Esophagus mucosa (tissue), 1 donor: ENCODE data around the gene FLT1. TPM values are rescaled to one million over a fixed set of nuclear protein-coding genes. Genes with fewer than 3 reads are reported as not detected.
A peak's percentile ranks its signal among the peaks of the same experiment; 100 is the strongest.

Experiments
- ATAC-seq: fragments of 200-7000 bp; cut with Tn5 transposase; one replicate; pipeline ENCODE4 v1.9.1; 2020
- total RNA-seq: library from RNA; stranded (reverse); gene quantifications from one replicate; pipeline ENCODE4 v1.2.4, GENCODE V29; 2023
- donor health status: DM: yes; HTN: yes; CAD: no.

FLT1 gene
- total RNA-seq, 1 donor from 2014 or later: 5.3 TPM

DNA sequence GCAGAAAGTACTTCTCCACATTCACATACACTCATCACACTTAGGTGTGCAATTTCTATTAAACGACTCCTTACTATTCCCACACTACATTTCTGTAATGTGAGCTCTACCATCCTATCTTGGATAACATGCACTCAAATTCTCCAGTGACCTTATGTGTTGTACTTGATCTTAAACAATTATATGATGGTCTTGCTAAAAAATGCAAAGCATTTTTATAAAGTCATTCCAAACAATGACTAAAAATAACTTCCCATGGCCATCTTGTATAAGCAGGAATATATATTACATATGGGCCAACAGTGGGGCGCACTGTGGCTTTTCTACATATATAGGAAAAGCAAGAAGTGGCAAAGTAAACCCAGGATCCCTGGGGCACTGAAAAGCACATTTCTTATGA, 155.5 kb downstream of the FLT1 start:
- no peak for ATAC-seq

DNA sequence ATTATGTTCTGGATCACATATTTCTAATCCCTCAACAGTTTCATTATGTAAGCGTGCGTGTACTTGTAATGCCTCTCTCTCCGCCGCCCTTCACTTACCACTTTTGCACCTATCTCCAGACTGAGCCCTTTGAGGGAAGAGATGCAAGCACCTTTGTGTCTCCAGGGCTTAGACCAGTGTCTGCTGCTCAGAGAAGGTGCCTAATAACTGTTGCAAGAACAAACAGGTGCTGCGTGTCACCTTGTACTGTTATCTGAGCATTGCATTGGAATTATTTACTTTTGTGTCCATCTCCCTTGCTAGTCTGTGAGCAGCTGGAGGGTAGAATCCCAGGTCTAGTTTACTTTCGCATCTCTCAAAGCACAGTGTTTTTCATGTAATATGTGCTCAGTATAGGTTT, 156.2 kb downstream of the FLT1 start:
- no peak for ATAC-seq

- no peak for ATAC-seq
Observed at GRCh38 chr13:28338006-28338574, 156.8 kb downstream of the FLT1 start.

GRCh38 chr13:28337166-28338005, 157.5 kb downstream of the FLT1 start:
- no peak for ATAC-seq

DNA sequence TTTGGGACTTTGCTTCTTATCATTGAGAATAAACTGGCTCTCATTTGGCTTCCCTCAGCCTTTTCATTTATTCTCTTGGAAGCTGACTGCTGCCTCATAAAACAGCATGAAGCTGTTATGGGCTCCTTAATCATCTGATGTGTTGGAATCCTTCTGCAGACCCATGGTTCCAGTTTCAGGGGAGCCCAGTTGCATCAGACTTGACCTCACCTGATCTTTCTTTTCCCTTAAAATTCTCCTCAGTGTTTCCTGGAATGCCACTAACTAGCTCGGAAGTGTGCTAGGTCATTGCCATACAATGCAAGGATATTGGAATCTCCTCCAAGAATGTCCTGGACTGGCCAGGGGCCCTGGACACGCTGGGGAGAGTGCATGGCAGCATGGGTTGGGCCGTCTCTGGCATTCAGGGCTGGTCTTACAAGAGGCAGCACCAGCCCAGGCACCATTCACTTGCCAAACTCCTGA, 158.7 kb downstream of the FLT1 start:
- ATAC-seq: no peak

DNA sequence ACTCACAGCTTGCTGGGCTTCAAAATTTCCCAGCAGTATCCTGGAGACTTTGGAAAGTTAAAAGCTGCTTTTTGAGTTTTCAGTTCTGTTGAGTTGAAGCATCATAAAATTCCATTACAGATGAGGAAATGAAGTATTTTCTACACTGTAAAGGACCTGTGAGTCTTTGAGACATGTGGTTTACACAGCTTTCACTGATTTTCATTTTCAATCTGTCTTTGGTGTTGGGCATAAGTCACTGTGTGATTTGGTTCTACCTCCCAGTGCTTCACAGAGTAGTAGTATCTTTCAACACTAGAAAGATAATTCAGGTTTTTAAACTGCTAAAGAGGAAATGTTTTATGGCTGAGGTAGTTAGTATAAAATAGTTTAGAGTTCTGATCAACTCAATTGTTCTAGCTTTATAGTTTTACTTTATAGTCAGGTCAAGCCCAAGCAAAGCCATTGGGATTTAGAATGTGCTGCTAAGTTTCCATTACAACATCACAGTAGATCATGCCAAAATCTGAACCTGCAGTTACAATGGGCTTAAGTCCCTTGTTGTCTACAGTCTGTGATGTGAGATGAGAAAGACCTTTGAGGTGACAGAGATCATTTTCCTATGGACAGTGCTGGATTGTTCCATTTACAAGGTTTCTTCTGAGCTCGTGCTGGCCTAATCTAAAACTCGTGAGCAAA, 161.6 kb downstream of the FLT1 start:
- ATAC-seq: no peak

DNA sequence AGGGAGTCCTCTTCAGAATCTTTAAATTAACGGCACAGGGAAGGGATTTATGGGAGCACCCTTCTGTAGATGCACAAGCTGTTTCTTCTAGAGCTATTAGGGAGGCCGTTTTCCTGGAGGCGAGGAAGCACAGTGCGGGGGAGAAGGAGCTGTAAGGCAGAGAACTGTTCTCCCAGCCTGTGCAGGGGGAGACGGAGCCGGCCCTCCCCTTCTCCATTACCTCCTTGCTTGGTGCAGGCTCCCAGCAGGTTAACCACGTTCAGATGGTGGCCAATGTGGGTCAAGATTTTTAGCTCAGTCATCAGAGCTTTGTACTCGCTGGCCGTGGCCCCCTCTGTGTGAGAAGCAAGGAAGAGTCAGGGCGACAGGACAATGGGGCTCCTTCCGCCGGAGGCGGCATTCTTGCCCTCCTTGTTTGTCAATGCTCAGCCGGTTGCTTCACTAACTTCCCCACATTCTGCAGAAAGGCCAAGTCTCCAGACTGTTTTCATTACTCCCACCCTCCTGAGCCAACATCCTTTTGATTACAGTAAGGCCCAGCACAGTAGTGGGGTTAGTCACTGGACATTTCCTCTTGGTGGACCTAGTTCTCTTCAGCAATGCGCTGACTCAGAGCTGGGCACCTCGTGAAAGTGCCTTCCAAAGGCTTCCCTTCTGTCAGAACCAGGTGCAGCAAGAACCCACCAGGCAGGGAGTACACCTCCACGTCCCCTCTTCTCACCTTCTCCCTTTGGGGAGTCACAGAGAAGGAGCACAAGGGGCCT, 165.4 kb downstream of the FLT1 start:
- ATAC-seq: peak; percentile 48

- no peak for ATAC-seq
Observed at GRCh38 chr13:28328271-28328607, 166.7 kb downstream of the FLT1 start.

- ATAC-seq: no peak
Observed at GRCh38 chr13:28327373-28328270, 167.3 kb downstream of the FLT1 start.

GRCh38 chr13:28326056-28326455, 168.9 kb downstream of the FLT1 start:
- ATAC-seq: no peak

GRCh38 chr13:28325022-28325421, 169.9 kb downstream of the FLT1 start:
- ATAC-seq: no peak

- ATAC-seq: peak; percentile 73
Observed at GRCh38 chr13:28324181-28324789, 170.6 kb downstream of the FLT1 start.

- no peak for ATAC-seq
Observed at GRCh38 chr13:28322256-28322905, 172.5 kb downstream of the FLT1 start.

DNA sequence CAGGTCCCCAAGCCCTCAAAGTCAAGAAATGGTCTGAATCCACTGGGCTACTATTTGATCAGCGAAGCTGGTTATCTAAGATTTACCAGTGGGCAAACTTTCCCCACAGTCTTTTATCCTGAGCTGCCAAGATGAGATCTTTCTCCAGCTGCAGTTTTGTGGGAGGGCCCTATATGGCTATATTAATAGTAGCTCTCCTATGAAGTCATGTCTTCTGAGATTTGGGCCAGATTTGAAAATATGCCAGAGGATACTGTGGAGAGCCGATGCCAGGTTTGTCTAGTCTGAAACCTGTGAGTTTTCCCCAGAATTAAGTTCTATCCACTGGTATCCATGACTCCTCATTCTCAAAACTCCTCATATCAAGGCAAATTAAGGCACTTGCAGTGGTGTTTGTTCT, 173.2 kb downstream of the FLT1 start:
- no peak for ATAC-seq

GRCh38 chr13:28320884-28321574, 173.9 kb downstream of the FLT1 start:
- ATAC-seq: no peak

- no peak for ATAC-seq
Observed at GRCh38 chr13:28320209-28320608, 174.7 kb downstream of the FLT1 start.

DNA sequence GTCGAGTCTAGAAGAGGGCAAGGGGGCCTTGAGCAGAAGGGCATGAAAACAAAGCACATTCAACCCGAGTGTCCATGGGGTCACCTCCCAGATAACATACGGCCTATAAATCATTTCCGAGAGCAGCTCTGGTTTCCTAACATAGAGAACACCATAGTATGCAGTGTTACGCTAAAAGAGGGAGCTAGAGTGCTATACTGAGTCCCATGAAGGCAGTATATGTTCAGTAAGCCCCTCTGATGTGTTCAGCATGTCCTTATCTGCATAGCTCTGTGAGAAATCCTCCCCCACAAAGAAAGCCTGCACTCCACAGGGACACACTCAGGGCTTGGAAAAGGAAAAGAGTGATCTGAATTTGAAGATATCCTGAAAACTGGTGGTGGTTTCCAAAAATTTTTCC, 175.4 kb downstream of the FLT1 start:
- no peak for ATAC-seq

DNA sequence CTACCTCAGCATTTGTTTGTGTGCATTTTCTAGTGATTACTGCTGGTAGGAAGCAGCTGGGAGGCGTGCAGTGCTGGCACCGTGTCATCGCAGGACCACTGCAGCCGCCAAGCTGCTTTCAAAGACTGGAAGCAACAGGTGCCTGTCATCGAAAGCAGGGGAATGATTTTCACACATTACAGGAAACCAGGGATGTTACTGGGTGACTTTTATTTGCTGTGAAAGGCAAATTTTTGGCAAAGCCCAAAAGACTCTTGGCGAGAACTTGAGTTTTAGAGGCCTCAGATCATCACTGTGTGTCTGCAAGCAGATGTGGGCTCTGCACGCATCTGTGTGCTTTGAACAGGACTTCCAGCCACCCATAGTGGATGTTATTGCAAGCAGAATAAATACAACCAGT, 176.4 kb downstream of the FLT1 start:
- no peak for ATAC-seq

DNA sequence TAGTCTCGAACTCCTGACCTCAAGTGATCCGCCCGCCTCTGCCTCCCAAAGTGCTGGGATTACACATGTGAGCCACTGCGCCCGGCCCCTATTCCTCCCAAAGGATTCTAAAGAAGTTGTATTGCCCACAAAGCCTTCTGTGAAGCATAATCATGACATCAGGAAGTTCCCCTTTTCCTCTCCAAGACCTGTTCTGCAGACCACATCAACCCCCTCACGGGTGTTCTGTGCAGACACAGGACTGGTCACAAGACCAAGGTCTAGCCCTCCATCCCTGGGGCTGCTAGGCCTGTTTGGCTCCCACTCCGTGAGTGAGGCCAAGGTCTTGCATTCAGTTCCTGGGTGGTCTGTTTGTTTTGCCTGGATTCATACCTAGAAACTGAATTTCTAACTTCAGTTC, 178.1 kb downstream of the FLT1 start:
- no peak for ATAC-seq

- no peak for ATAC-seq
Observed at GRCh38 chr13:28316129-28316528, 178.8 kb downstream of the FLT1 start.
